Panc1 (cell line): ENCODE results near the gene DCAF5.

Experiments used
- CTCF ChIP-seq: fragments of 450-650 bp; IDR thresholded peaks from 2 replicates; pipeline ENCODE4 v1.5.1; 2017; ENCODE audit warnings: mild to moderate bottlenecking
- REST ChIP-seq, 2 experiments: IDR thresholded peaks; 2 replicates each; pipeline ENCODE4 v1.6.1; 2011 to 2012; ENCODE audit warnings: low read depth in 2 of 2, control low read depth in 1 of 2, low read length in 1 of 2, mild to moderate bottlenecking in 1 of 2, moderate library complexity in 1 of 2; ENCODE audit not compliant: insufficient read depth in 1 of 2

GRCh38 chr14:69175130-69175529, 22.2 kb upstream of the DCAF5 start:
- TF ChIP-seq CTCF: no peak
- TF ChIP-seq REST (IDR thresholded peaks at IDR 0.05; ENCODE audit: insufficient read depth in 1 of 2, low read depth in 2 of 2, low read length in 1 of 2): no peak
